Measurements from ENCODE around the gene DLL1.

GRCh38 chr6:170250455-170250854 is 40.4 kb downstream of the DLL1 start:
- no peak for TF ChIP-seq TOE1 (IDR thresholded peaks at IDR 0.05; ENCODE audit: borderline replicate concordance)
- no peak for TF ChIP-seq TOE1 (CRISPR knock-in tag; IDR thresholded peaks at IDR 0.05; ENCODE audit: borderline replicate concordance, low read depth)
- no peak for TF ChIP-seq JUN (IDR thresholded peaks at IDR 0.05; ENCODE audit: borderline replicate concordance, low read depth, low read length)
- TF ChIP-seq JUN (CRISPR knock-in tag; IDR thresholded peaks at IDR 0.05; ENCODE audit: borderline replicate concordance), result no peak
- TF ChIP-seq MAX (CRISPR knock-in tag; IDR thresholded peaks at IDR 0.05), result no peak
- no peak for TF ChIP-seq ZBTB1 (CRISPR knock-in tag; IDR thresholded peaks at IDR 0.05; ENCODE audit: borderline replicate concordance, low read depth)
- TF ChIP-seq CHD2 (IDR thresholded peaks at IDR 0.05; ENCODE audit: low read depth, low read length), result no peak
- TF ChIP-seq SRF (CRISPR knock-in tag; IDR thresholded peaks at IDR 0.05), result no peak
- no peak for TF ChIP-seq CXXC5 (CRISPR knock-in tag; IDR thresholded peaks at IDR 0.05)
- no peak for TF ChIP-seq KLF10 (CRISPR knock-in tag; IDR thresholded peaks at IDR 0.05)
- no peak for TF ChIP-seq CTCF (IDR thresholded peaks at IDR 0.05 in 2 of 3, conservative IDR thresholded peaks at IDR 0.05 in 1 of 3; ENCODE audit: insufficient read depth in 2 of 3, low read depth in 1 of 3, low read length in 3 of 3)
- no peak for TF ChIP-seq ZNF586 (CRISPR knock-in tag; conservative IDR thresholded peaks at IDR 0.05)
- no peak for TF ChIP-seq ZFX (CRISPR knock-in tag; IDR thresholded peaks at IDR 0.05)
- no peak for TF ChIP-seq RNF2 (IDR thresholded peaks at IDR 0.05)
- TF ChIP-seq GATA2 (CRISPR knock-in tag; IDR thresholded peaks at IDR 0.05), result no peak
